ENCODE measurements around the gene PLEKHH2.

DNA sequence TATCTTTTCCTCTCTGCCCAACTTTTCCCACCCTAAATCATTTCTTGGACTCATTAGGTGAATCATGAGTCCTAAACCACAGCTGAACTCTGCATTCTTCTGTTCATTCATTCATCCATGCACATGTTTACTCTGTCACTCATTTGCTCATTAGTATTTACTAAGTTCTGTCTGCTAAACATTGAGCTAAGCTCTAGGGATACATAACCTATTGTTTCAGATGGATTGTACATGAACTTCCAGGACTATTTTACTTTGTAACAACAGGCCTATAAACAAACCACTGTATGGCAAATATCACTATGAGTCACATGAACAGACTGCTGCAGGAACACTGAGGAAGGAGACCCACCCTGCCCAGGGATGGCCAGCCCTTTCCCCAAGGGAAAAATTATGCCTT, 122.1 kb downstream of the PLEKHH2 start:
- TF ChIP-seq, protein P1, sequence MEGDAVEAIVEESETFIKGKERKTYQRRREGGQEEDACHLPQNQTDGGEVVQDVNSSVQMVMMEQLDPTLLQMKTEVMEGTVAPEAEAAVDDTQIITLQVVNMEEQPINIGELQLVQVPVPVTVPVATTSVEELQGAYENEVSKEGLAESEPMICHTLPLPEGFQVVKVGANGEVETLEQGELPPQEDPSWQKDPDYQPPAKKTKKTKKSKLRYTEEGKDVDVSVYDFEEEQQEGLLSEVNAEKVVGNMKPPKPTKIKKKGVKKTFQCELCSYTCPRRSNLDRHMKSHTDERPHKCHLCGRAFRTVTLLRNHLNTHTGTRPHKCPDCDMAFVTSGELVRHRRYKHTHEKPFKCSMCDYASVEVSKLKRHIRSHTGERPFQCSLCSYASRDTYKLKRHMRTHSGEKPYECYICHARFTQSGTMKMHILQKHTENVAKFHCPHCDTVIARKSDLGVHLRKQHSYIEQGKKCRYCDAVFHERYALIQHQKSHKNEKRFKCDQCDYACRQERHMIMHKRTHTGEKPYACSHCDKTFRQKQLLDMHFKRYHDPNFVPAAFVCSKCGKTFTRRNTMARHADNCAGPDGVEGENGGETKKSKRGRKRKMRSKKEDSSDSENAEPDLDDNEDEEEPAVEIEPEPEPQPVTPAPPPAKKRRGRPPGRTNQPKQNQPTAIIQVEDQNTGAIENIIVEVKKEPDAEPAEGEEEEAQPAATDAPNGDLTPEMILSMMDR (IDR thresholded peaks at IDR 0.05): no peak
- TF ChIP-seq POLR2A (IDR thresholded peaks at IDR 0.05): no peak
